22Rv1 (cell line): Measurements from ENCODE around the gene CAMSAP2.

Experiments used
- H3K27ac ChIP-seq: fragments of 450-650 bp; 2 replicates; pipeline ENCODE4 v1.5.1; 2017
- ZFX ChIP-seq: fragments of 450-650 bp; IDR thresholded peaks from 2 replicates; pipeline ENCODE4 v1.6.1; 2017; ENCODE audit warnings: antibody characterized with exemption, borderline replicate concordance
- TF ChIP-seq, protein P1 (sequence below): fragments of 450-650 bp; IDR thresholded peaks from 2 replicates; pipeline ENCODE4 v1.5.1; 2017; ENCODE audit warnings: mild to moderate bottlenecking

The CAMSAP2 gene

DNA sequence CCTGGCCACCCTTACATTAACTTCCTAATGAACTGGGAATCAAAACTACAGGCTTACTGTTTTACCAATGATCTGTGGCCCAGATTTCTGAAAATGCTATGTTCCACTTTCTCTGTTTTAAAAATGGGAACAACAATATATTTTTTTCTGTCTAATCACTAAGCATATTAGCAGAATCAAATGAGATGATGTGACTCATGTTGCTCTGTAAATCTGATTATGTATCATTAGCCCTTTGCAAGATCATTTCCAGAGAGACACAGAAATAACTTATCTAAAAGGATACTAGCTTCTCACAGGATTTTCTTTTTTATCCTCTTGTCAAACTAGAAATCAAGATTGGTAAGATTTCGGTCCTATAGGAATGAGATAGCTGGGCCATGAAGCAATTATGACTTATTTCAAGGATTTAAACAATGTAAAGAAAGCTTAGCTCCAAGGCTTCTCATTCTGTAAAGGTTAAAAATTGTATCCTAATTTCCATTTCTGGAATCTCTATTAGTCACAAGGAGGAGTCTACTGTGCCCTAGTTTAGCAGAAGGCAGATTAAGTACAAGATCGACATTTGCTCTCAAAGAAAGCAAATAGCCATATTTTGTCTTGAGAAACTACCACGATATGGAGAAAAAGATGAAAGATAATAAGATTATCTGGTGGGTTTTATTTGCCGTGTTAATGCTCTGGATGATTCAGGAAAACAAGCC, 32.4 kb upstream of the CAMSAP2 start:
- H3K27ac ChIP-seq: no peak overlapping the region
- TF ChIP-seq, protein P1, sequence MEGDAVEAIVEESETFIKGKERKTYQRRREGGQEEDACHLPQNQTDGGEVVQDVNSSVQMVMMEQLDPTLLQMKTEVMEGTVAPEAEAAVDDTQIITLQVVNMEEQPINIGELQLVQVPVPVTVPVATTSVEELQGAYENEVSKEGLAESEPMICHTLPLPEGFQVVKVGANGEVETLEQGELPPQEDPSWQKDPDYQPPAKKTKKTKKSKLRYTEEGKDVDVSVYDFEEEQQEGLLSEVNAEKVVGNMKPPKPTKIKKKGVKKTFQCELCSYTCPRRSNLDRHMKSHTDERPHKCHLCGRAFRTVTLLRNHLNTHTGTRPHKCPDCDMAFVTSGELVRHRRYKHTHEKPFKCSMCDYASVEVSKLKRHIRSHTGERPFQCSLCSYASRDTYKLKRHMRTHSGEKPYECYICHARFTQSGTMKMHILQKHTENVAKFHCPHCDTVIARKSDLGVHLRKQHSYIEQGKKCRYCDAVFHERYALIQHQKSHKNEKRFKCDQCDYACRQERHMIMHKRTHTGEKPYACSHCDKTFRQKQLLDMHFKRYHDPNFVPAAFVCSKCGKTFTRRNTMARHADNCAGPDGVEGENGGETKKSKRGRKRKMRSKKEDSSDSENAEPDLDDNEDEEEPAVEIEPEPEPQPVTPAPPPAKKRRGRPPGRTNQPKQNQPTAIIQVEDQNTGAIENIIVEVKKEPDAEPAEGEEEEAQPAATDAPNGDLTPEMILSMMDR: no peak

DNA sequence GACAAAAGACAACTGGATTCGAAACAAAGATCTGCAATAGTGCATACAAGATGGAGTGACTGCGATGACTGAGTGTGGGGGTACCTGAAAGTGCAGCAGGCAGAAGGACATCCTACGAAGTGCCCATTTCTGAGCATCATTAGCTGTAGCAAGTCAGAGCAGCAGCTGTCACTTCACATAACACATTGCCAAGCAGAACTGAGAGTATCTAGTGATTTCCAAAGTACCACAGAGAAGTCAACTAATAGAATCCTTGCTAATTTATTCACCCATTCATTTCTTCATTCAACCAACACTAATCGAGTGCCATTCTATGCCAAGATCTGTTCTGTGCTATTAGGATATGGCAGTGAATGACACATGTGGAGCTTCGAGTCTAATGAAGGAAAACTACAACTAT, 31.6 kb upstream of the CAMSAP2 start:
- TF ChIP-seq, protein P1: no peak
- no peak for TF ChIP-seq ZFX
- H3K27ac ChIP-seq: no peak overlapping the region

DNA sequence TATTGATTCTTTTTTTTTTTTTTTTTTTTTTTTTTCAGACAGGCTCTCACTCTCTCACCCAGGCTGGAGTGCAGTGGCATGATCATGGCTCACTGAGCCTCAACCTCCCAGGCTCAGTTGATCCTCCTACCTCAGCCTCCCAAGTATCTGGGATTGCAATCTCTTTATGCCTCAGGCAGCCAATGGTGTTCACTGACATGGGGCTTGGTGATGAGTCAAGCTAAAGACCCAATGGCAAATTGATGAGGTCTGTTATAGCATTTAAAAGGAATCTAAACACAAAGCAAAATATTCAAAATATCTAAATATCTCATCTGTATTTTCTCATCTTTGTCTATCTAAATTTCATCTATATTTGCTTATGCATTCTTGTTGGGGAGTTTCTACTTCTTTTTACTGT, 30.5 kb upstream of the CAMSAP2 start:
- no peak overlapping the region for H3K27ac ChIP-seq
- TF ChIP-seq ZFX: no peak
- TF ChIP-seq, protein P1: no peak

DNA sequence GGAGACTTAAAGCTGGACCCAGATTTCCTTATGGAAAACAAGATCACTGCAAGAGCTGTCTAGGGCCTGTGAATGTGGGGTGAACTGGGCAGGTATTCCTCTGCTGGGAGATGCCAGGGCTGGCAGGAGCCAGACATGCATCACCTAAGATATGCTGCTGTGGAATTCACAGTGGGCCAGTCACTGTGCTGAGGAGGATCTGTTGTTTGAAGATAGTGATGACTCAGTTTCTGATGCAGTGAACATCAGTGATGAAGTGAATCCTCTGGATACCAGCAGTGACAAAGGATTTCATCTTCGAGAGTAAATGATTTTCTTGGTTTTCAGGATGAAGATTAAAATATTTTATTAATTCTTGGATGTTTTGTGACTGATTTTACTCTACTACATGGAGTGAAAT, 29.9 kb upstream of the CAMSAP2 start:
- no peak overlapping the region for H3K27ac ChIP-seq
- TF ChIP-seq, protein P1: no peak
- no peak for TF ChIP-seq ZFX

DNA sequence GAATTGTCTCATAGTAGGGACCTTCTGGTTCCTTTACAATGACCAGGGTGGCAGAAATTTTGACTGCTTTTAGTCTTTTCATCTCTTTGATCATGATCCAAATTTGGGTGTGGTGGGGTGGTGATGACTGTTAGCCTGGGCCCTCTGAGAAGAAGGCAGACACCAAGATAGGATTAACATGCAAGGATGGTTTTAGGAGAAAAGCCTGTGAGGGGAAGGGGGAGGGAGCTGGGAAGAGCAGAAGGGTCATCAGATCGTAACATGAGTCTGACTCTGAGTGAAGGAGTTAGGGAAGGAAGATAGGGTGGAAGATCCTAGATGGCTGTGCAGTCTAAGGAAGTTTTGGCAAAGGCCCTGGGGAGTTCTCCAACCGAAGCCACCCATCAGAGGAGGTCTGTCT, 28.5 kb upstream of the CAMSAP2 start:
- TF ChIP-seq, protein P1: no peak
- TF ChIP-seq ZFX: no peak
- H3K27ac ChIP-seq: no peak overlapping the region

DNA sequence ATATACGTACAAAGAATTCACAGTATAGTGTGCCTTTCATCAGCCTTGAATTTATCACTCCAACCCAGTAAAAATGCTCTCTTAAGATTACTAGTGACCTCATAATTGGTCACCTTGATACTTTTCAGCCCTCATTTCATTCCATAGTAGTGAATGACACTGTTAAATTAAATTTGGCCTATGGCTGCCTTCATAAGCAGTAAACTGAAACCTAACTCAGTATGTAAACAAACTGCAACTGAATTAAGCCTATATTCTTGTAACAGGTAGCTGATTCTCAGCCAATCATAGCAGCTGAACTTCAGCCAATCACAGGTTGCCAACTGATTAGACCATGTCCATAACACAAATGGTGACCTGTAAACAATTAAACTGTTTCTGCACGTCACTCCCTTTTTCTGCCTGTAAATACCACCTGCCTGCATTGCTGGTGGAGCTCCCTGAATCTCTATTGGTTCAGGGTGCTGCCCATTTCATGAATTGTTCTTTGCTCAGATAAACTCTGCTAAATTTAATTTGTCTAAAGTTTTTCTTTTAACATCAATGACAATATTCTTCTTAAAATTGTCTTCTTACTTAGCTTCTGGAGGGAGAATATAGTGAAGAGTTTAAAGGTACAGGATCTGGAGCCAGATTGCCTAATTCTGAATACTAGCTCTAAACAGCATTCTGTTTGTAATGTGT, 24.0 kb upstream of the CAMSAP2 start:
- no peak overlapping the region for H3K27ac ChIP-seq
- no peak for TF ChIP-seq ZFX

DNA sequence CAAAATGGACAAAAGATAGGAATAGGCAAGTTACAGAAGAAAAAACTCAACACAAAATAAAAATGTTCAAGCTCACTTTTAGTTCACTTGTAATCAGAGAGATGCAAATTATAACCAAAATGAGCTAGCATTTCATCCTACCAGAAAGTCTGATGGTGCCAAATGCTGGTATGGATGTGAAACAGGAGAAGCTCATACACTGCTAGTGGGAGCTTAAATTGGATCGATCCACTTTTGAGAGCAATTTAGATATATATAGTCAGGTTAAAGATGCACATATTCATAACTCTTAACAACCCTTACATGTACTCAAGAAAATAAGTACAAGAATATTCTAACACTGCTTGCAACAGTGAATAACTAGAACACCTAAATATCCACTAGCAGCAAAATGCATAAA, 18.5 kb upstream of the CAMSAP2 start:
- no peak for TF ChIP-seq ZFX
- TF ChIP-seq, protein P1: no peak
- no peak overlapping the region for H3K27ac ChIP-seq

DNA sequence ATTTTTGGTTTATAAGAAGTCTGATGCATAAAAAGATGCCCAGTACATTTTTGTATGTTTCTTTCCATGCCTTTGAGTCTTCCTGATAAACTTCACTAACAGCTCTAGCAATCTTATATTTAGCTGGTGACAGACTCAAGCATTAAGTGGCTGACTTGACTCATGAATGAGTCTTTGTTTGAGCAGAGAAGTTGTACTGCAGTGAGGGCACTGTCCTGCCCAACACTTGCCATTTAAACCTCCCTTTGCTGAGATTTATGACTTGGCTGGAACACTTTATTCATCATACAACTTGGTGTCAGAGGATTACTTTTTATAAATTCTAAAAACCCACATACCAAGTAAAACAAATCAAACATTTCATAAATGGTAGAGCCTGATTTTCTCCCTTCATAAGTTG, 14.6 kb upstream of the CAMSAP2 start:
- H3K27ac ChIP-seq: no peak overlapping the region
- no peak for TF ChIP-seq ZFX
- TF ChIP-seq, protein P1: no peak
